ENCODE measurements around the gene PANX1.

Gene PANX1

DNA sequence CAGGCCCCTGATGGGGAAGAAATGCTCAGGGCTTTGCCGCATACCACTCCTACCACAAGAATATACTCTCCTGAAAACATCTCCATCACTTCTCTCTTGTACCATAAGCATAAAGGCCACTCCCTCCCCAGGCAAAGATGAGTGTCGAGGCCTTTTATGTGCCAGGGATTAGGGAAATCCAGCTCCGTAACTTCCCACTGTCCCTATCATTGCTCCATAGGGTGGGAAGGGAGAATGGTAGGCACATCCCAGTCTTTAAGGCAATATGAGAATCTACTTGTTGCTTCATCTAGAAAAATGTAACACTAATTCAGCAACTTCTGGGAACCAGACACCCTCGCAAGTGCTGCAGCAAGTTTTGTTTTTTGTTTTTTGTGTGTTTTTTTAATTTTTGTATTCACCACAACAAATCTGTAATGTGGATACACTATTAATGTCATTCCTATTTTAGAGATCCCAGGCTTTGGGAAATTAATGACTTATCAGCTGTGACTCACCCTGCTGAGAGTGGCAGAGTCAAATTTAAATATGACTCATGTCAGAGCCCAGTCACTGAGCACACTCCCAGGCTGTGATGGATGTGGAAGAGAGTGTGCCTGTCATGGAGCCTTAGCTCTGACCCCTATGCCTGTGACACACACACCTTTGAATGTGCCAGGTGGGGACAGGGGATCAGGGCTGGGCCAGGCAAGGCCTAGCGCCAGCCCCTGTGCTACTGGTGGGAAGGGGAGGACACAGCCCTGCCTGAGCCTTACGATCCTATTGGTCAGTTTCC lies 23.4 kb downstream of the PANX1 start:
- TF ChIP-seq GATA3 (IDR thresholded peaks at IDR 0.05; ENCODE audit: low read depth, low read length) (no peak), GATA2 (IDR thresholded peaks at IDR 0.05; ENCODE audit: low read depth, low read length) (no peak)

DNA sequence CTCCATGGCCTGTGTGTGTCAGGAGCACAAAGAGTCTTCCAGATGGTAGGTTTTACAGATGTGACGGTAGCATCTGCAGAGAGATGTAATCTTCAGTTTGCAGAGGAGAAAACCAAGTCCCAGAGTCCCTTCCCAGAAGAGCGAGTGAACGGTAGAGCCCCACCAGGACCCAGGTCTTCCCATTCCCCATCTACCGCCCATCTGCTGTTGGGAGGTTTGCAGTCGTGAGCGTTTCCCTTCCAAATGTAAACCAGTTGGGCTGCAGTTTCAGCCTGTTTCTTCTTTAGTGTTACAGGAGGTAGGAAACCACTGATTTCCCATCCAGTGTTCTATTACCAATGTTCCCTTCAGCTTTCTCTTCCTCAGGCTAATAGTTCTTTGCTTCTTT lies 24.0 kb downstream of the PANX1 start:
- TF ChIP-seq GATA3 (IDR thresholded peaks at IDR 0.05; ENCODE audit: low read depth, low read length), result no peak
- no peak for TF ChIP-seq GATA2 (IDR thresholded peaks at IDR 0.05; ENCODE audit: low read depth, low read length)

DNA sequence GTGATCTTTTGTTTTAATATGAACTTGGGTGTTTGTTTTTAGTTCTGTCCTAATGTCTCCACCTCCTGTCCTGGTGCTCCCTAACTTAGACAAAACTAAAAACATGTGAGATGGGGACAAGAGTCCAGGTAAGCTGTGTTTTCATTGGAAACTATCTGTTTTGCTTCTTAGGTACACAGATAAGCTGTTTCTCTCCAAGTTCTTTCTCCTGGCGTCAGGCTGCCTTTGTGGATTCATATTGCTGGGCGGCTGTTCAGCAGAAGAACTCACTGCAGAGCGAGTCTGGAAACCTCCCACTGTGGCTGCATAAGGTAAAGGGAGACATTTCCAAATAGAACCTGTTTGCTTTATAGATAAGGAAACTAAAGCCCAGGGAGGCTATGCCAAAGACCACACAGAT lies 24.7 kb downstream of the PANX1 start:
- TF ChIP-seq GATA2 (IDR thresholded peaks at IDR 0.05; ENCODE audit: low read depth, low read length) (no peak), GATA3 (IDR thresholded peaks at IDR 0.05; ENCODE audit: low read depth, low read length) (no peak)

DNA sequence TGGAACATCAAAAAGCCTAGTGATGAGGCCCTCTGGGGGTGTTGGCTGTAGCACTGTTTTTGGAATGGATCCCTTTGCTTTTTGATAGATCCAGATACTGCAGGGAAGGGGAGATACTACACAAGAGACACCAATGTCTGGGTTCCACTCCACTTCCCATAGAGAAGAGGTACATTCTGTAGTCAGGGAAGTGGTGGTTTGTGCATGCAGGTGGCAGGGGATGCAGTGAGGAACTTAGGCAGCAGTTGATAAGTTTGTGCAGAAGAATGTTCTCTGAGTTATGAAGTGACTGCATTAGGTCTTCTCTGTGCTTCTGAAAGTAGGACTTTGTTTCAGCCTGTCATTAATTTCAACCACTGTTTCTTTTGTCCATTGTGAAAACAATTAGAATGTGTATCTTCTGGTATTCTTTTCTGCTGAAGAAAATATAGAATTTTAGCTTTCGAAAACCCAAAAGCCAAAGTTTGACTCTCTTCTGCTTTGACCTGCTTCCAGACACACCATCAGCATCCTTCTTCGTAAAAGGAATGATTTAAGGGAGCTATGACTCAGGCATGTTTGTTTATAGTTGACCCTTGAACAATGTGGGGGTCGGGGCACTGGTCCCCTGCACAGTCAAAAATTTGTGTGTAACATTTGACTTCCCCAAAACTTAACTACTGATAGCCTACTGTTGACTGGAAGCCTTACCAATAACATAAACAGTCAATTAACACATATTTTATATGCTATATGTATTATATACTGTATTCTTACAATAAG lies 25.6 kb downstream of the PANX1 start:
- TF ChIP-seq GATA3 (IDR thresholded peaks at IDR 0.05; ENCODE audit: low read depth, low read length) (no peak), GATA2 (IDR thresholded peaks at IDR 0.05; ENCODE audit: low read depth, low read length) (no peak)

DNA sequence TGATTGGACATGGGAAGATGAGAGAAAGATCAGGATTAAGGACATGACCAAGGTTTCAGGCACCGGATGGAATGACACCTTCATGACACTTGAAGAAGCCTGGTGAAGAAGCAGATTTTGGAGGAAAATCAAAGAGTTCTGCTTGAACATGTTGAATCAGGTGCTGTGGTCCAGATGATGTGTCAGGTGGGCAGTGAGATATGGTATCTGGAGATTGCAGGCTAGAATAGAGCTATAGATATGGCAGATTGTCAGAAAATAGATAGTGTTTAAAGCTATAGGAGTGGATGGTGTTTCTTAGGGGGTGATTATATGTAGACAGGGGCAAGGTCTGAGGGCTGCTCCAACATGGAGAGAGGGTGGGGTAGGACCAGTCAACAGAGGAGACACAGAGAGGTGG lies 40.2 kb downstream of the PANX1 start:
- TF ChIP-seq GATA2 (IDR thresholded peaks at IDR 0.05; ENCODE audit: low read depth, low read length) (no peak), GATA3 (IDR thresholded peaks at IDR 0.05; ENCODE audit: low read depth, low read length) (no peak)

DNA sequence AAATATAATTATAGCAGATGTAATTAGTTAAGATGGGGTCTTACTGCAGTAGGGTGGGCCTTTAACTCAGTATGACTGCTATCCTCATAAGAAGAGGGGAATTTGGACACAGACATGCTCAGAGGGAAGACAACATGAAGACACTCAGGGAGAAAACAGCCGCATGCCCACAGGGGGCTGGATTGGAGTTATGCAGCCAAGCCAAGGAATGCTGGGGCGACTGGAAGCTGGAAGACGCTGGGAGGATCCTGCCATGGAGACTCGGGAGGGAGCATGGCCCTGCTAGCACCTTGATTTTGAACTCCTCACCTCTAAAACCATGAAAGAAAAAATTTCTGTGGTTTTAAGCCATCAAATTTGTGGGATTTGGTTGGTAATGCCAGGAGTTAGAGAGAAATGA lies 40.9 kb downstream of the PANX1 start:
- TF ChIP-seq GATA2 (IDR thresholded peaks at IDR 0.05; ENCODE audit: low read depth, low read length), result no peak
- no peak for TF ChIP-seq GATA3 (IDR thresholded peaks at IDR 0.05; ENCODE audit: low read depth, low read length)

DNA sequence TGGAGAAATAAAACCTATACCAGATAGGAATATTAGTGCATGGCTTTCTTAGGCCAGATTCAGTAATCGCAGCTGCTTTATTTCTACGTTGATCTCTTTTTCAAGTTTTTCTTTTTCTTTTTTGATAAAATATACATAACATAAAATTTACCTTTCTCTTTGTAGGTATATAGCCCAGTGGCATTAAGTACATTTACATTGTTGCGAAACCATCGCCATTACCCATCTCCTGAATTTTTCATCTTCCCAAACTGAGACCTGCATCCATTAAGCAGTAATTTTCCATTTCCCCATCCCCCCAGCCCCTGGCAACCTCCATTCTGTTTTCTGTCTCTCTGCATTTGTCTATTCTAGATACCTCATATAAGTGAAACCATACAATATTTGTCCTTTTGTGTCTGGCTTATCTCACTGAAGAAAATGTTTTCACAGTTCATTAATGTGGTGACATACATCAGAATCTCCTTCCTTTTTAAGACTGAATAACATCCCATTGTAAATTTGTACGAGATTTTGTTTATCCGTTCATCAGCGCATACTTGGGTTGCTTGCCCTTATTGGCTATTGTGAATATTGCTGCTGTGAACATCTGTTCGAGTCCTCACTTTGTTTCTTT lies 41.4 kb downstream of the PANX1 start:
- TF ChIP-seq GATA3 (IDR thresholded peaks at IDR 0.05; ENCODE audit: low read depth, low read length), result no peak
- TF ChIP-seq GATA2 (IDR thresholded peaks at IDR 0.05; ENCODE audit: low read depth, low read length), result no peak

DNA sequence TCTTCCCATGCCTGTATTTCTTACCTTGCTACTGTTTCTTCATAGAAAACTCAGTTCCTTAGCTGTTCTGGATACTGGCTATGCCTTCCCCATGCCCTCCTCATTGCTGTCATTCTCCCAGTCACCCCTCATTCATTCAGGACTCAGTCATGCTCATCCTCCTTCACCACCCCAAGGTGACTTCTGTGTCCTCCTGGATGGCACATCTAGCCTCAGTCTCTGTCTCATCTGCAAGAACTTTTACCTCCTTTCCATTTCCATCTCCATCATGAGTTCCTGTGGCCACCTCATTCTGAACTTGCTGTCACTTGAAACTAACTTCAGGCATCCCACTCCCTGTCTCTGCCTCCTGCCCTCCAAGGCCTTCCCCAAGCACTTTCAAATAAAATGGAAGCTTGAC lies 42.3 kb downstream of the PANX1 start:
- TF ChIP-seq GATA2 (IDR thresholded peaks at IDR 0.05; ENCODE audit: low read depth, low read length) (no peak), GATA3 (IDR thresholded peaks at IDR 0.05; ENCODE audit: low read depth, low read length) (no peak)

DNA sequence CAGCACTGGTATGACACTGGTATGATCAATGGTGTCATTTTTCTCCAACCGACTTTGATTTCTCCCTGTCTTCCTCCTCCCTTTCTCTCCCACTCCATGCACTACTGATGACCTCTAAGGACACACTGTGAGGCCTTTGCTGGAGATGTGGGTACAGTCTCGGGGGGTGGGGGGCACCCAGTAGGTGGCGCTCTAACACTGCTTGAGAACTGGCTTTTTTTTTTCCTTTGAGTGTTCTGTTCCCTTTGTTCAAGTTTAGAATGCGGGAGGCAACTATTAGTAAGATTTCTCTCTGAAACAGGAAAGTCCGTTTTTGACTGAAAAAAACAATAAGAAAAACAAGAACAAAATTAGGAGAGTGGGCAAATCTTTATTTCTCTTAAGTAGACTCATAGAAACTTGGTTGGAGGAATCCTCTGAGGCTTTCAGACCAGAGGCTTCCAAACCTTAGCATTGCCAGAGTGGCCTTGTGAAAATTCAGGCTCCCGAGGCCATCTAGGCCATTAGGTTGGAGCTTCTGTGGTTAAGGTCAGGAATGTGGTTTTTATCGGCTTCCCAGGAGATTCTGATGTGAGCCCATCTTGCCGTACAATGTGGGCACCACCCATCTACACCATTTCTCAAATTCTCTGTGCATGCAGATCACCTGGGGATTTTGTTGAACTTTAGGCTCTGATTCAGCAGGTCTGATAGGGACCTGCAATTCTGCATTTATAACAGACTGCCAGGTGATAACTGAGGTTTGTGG lies 43.2 kb downstream of the PANX1 start:
- TF ChIP-seq GATA3 (IDR thresholded peaks at IDR 0.05; ENCODE audit: low read depth, low read length) (no peak), GATA2 (IDR thresholded peaks at IDR 0.05; ENCODE audit: low read depth, low read length) (no peak)

DNA sequence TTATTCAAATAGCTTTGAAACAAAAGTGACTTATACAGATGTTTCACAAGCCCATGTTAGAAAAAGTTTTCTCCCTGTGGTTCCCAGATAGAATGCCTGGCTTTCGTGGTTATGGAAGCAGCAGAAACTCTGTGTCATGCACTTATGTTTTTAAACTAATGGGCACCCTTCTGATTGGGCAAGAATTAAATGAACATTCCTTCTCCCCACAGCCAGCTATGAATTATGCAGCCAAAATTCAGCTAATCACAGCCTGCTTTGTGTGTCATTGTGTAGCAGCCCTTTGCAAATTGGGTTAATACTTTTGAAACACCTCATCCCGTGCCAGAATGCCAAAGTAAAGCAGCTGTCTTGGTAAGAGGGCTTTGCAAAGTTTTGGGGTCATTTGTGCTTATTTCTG lies 46.9 kb downstream of the PANX1 start:
- TF ChIP-seq GATA3 (IDR thresholded peaks at IDR 0.05; ENCODE audit: low read depth, low read length), result no peak
- no peak for TF ChIP-seq GATA2 (IDR thresholded peaks at IDR 0.05; ENCODE audit: low read depth, low read length)

DNA sequence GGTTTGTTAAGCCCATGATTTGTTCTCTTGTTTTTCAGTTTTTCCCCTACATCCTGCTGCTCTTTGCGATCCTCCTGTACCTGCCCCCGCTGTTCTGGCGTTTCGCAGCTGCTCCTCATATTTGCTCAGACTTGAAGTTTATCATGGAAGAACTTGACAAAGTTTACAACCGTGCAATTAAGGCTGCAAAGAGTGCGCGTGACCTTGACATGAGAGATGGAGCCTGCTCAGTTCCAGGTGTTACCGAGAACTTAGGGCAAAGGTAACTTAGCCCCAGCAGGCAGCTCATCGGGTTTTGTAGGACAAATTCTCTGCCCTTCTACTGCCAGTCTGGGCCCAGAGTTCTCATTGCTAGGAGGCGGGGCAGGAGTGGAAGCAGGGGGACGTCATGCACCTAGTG lies 49.7 kb downstream of the PANX1 start:
- no peak for TF ChIP-seq GATA2 (IDR thresholded peaks at IDR 0.05; ENCODE audit: low read depth, low read length)

DNA sequence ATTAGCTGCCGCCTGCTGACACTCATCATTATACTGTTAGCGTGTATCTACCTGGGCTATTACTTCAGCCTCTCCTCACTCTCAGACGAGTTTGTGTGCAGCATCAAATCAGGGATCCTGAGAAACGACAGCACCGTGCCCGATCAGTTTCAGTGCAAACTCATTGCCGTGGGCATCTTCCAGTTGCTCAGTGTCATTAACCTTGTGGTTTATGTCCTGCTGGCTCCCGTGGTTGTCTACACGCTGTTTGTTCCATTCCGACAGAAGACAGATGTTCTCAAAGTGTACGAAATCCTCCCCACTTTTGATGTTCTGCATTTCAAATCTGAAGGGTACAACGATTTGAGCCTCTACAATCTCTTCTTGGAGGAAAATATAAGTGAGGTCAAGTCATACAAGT lies 51.1 kb downstream of the PANX1 start:
- TF ChIP-seq GATA3 (IDR thresholded peaks at IDR 0.05; ENCODE audit: low read depth, low read length) (no peak), GATA2 (IDR thresholded peaks at IDR 0.05; ENCODE audit: low read depth, low read length) (no peak)

DNA sequence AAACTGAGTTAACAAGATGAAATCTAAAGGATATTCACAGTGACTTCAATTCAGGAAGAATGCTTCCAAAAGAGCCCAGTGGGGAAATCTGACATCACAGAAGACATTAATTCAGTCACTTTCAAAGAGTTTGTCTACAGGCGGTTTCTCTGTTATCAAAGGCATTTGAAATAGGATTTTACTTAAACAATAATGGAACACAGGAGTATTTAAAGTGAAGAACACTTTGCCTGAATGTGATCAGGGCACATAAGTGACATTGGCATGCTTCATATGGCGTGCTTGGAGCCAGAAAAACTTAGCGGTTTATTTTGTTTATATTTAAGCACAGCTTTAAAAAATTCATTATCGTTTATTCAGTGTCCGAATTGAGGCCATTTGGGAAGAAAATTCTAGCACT lies 52.9 kb downstream of the PANX1 start:
- TF ChIP-seq GATA2 (IDR thresholded peaks at IDR 0.05; ENCODE audit: low read depth, low read length), result no peak
- no peak for TF ChIP-seq GATA3 (IDR thresholded peaks at IDR 0.05; ENCODE audit: low read depth, low read length)

DNA sequence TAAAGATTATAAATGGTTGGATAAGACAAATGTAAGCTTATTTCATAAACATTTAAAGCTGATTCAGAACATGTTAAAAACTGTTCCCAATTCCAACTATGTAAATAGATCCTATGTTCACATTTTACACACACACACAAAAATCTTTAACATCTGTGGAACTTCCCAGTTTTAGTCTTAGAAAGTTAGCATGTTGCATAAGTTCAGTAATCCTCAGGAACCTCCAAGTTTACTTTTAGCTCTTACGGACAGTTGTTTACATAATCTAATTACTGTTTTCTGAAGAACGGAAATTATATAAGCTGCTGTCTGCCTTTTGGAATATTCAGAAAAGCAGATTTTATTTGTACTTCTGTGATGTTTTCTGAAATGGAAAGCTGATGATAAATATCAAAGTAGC lies 53.3 kb downstream of the PANX1 start:
- TF ChIP-seq GATA2 (IDR thresholded peaks at IDR 0.05; ENCODE audit: low read depth, low read length) (no peak), GATA3 (IDR thresholded peaks at IDR 0.05; ENCODE audit: low read depth, low read length) (no peak)
